ENCODE measurements around the gene AMDHD2. TPM values are rescaled to one million over a fixed set of nuclear protein-coding genes. Genes with fewer than 3 reads are reported as not detected.

AMDHD2 gene
- total RNA-seq, 4 donors from 2014 or later = 7.9 to 36.5 (median 22.0) TPM

GRCh38 chr16:2496223-2497115, 23.7 kb upstream of the AMDHD2 start:
- Histone ChIP-seq H3K4me1 (no peaks in the 10 kb centered on the region), H3K9me3 (no peaks in the 10 kb centered on the region), H3K27me3 (no peaks in the 10 kb centered on the region), H3K36me3 (no peaks in the 10 kb centered on the region), H3K4me3 (no peak overlapping the region), H3K27ac (no peak overlapping the region)
- TF ChIP-seq CTCF (IDR thresholded peaks at IDR 0.05) = no peak
- TF ChIP-seq POLR2A (IDR thresholded peaks at IDR 0.05) = no peak
- intact Hi-C loops (cut with DNase I; ENCODE audit: low total_unique reads) = loop anchor here (10.0 kb wide), 1 partner anchor 162 kb away; no protein-coding TSS in a partner anchor
- DNase-seq = no peak

- DNase-seq = no peak
- intact Hi-C loops (cut with DNase I; ENCODE audit: low total_unique reads) = loop anchor here (10.0 kb wide), 1 partner anchor 162 kb away; no protein-coding TSS in a partner anchor
- no peaks in the 10 kb centered on the region for H3K9me3 ChIP-seq
- H3K27ac ChIP-seq = no peak overlapping the region
- no peaks in the 10 kb centered on the region for H3K36me3 ChIP-seq
- TF ChIP-seq POLR2A (IDR thresholded peaks at IDR 0.05) = no peak
- no peak for TF ChIP-seq CTCF (IDR thresholded peaks at IDR 0.05)
- peaks cover 0 to 7% of the 10 kb centered on the region in 2 donors for H3K4me1 ChIP-seq
- no peaks in the 10 kb centered on the region for H3K27me3 ChIP-seq
- no peak overlapping the region for H3K4me3 ChIP-seq
Measured at GRCh38 chr16:2497116-2497630, 23.0 kb upstream of the AMDHD2 start.

DNA sequence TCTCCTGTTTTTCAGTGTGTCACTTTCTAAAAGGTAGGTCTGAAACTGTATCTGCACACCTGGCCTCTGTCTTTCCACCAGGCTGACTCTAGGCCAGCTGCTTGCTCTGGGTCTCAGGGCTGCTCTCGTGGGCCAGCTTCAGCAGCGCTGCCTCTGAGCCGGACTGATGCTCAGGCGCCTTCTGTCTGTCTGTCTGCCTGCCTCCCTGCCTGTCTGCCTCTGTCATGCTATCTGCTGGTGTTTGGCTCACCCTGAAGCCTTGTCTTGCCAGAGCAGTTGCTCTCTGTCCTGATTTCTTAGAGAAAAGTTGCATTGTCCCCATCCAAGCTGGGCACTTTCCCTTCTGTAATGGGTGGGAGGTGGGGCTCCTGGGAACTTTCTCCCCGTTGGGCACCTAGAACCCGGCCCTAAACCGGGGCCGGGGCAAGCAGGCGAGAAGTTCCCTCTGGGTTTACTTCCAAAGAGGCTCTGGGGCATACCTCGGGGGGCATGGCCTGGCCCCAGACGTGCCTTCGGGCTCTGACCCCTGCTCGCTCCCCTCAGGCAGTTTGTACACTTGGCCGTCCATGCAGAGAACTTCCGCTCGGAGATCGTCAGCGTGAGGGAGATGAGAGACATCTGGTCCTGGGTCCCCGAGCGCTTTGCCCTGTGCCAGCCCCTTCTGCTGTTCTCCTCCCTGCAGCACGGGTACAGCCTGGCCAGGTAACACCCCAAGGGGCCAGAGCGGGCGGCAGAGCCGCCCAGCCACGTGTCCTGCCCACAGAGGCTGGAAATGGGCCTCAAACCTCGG, 22.3 kb upstream of the AMDHD2 start:
- H3K27me3 ChIP-seq = no peaks in the 10 kb centered on the region
- H3K9me3 ChIP-seq = no peaks in the 10 kb centered on the region
- TF ChIP-seq CTCF (IDR thresholded peaks at IDR 0.05) = no peak
- no peak for TF ChIP-seq POLR2A (IDR thresholded peaks at IDR 0.05)
- H3K27ac ChIP-seq = no peak overlapping the region
- peaks cover 0 to 14% of the 10 kb centered on the region in 2 donors for H3K4me1 ChIP-seq
- no peak for DNase-seq
- no peaks in the 10 kb centered on the region for H3K36me3 ChIP-seq
- no peak overlapping the region for H3K4me3 ChIP-seq
- intact Hi-C loops (cut with DNase I; ENCODE audit: low total_unique reads) = loop anchor here (10.0 kb wide), 1 partner anchor 163 kb away; no protein-coding TSS in a partner anchor

DNA sequence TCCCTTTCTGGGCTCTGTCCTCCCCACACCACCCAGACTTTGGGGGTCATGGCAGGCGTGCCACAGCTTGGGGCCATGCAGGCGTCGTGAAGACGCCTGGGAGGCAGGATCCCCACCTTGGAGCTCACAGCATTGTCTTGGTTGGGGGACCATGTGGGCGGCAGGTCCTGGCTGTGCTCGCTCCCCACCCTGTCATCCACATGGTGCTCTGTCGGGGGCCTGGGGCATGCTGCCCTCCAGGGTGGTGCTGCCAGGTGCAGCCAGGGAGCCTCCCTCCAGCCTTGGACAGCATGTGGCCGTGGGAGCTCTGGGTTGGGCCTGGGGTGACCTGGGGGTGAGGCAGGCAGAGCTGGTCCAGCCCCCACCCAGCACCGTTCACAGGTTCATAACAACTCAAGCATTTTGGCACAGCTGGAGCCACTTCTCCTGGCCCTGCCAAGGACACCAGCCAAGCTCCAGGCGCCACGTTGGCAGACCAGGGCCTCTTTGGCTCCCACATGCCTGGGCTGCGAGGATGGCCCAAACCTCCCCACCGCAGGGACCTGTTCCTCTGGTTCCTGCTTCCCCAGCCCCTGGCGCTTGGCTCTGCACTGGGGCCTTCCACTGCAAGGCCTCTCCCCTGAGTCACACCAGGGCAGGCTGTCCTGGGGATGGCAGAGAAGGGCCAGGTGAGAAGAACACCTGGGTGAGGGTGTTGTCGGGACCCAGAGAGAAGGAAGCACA, 21.5 kb upstream of the AMDHD2 start:
- Histone ChIP-seq H3K36me3 (no peaks in the 10 kb centered on the region), H3K4me1 (peaks cover 0 to 14% of the 10 kb centered on the region in 2 donors), H3K27me3 (no peaks in the 10 kb centered on the region), H3K9me3 (no peaks in the 10 kb centered on the region), H3K4me3 (no peak overlapping the region), H3K27ac (no peak overlapping the region)
- DNase-seq = no peak
- intact Hi-C loops (cut with DNase I; ENCODE audit: low total_unique reads) = loop anchor here (10.0 kb wide), 1 partner anchor 164 kb away; no protein-coding TSS in a partner anchor
- TF ChIP-seq CTCF (IDR thresholded peaks at IDR 0.05) (no peak), POLR2A (IDR thresholded peaks at IDR 0.05) (no peak)
